Loucy (cell line): ENCODE data around the gene PRKD2.

Source experiments
- CTCF ChIP-seq: fragments of 200-600 bp; sonication (generic); conservative IDR thresholded peaks from 2 replicates; pipeline ENCODE4 v1.5.1; 2014; ENCODE audit warnings: mild to moderate bottlenecking, antibody characterized with exemption, low read length
- EZH2phosphoT487 ChIP-seq: fragments of 200-600 bp; IDR thresholded peaks from 2 replicates; pipeline ENCODE4 v1.6.1; 2018; ENCODE audit warnings: antibody characterized with exemption, mild to moderate bottlenecking, moderate library complexity, borderline replicate concordance

GRCh38 chr19:46650445-46650844 is 66.5 kb downstream of the PRKD2 start:
- TF ChIP-seq CTCF (no peak), EZH2phosphoT487 (no peak)
